PC-9 (cell line): Measurements from ENCODE around the gene ZNF275.

ENCODE experiments used
- EZH2 ChIP-seq: fragments of 200-600 bp; sonication (generic); IDR thresholded peaks from 2 replicates; pipeline ENCODE4 v1.8.0; 2017; ENCODE audit warnings: antibody characterized with exemption, low read depth
- TF ChIP-seq, protein P1 (sequence below): fragments of 200-600 bp; sonication (generic); conservative IDR thresholded peaks from 2 replicates; pipeline ENCODE4 v1.6.1; 2017; ENCODE audit warnings: mixed run types, antibody characterized with exemption, mild to moderate bottlenecking, moderate library complexity

DNA sequence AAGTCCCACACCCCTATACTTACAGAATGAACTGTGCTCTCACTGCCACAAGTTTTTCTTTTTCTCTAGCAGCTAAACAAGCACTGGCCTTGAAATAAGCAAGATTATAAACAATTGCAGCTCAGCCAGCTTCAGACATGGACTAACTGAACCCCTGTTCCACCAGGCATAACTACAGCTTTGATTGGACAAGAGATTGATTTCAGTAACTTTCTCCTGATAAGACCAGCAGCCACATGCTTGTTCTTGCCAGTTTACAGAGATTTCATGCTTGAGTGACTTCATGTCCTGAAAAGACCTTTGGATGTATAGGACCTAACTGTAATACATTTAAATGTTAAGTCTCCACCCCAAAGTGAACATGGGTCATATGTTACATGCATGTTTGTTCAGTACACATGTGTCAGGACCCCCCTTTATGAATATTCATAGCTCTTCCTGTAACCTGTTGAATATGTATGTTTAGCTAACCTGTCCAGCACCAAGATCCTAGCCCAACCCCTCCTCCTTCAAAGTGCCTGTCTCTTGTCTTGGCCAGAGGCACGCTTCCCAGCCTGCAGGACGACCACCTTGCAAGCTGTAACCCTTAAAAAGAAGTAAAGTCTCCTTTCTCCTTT is 27.9 kb downstream of the ZNF275 start:
- no peak for TF ChIP-seq EZH2
- TF ChIP-seq, protein P1, sequence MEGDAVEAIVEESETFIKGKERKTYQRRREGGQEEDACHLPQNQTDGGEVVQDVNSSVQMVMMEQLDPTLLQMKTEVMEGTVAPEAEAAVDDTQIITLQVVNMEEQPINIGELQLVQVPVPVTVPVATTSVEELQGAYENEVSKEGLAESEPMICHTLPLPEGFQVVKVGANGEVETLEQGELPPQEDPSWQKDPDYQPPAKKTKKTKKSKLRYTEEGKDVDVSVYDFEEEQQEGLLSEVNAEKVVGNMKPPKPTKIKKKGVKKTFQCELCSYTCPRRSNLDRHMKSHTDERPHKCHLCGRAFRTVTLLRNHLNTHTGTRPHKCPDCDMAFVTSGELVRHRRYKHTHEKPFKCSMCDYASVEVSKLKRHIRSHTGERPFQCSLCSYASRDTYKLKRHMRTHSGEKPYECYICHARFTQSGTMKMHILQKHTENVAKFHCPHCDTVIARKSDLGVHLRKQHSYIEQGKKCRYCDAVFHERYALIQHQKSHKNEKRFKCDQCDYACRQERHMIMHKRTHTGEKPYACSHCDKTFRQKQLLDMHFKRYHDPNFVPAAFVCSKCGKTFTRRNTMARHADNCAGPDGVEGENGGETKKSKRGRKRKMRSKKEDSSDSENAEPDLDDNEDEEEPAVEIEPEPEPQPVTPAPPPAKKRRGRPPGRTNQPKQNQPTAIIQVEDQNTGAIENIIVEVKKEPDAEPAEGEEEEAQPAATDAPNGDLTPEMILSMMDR = no peak
